ENCODE measurements around the gene LAMC3.

The LAMC3 gene

DNA sequence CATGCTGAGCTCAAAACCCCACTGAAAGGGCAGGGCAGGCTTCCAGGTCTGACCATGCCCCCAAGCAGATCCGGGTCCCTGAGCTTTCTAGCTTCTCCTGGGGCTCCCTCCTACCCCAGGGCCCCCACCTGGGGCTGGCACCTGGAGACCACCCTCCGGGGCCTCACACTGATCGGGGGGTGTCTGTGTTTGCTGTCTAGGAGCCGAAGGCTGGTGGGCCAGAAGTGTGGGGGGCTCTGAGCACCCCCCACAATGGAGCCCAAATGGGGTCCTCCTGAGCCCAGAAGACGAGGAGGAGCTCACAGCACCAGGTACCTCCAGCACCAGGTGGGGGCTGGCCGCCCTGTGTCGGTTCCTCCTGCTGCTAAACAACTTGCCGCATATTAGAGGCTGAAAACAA, 39.8 kb downstream of the LAMC3 start:
- no peak for DNase-seq

DNA sequence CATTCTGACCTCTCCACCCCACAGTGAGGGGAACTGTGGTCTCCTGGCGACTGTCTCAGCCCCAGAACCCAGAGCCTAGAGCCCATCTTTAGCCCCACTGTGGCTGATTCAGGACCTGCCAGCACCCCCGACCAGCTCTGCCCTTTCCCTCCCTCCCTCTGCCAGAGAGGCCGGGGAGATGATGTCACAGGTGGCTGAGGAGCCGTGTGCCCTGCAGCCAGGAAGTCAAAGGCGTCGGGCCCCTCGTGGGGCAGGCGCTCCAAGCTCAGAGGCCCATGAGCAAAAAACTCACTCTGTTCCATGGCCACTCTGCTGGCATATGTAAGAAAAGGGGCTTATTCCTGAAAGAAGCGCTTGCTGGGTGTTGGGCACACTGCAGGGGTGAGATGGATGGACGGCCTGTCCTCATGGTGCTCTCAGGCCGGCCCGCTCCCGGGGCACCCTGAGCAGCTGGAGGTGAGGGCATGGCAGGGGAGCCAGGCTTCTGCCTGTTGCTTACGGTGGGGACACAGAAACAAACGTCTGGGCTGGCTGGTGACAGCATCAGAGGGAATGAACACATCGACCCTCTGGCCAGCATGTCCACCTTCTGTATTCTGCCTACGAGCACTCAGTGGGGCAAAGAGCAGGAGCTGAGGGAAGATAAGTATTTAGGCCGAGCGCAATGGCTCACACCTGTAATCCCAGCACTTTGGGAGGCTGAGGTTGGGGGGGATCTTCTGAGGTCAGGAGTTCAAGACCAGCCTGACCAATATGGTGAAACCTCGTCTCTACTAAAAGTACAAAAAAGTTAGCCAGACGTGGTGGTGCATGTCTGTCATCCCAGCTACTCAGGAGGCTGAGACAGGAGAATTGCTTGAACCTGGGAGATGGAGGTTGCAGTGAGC, 41.1 kb downstream of the LAMC3 start:
- DNase-seq, result no peak

DNA sequence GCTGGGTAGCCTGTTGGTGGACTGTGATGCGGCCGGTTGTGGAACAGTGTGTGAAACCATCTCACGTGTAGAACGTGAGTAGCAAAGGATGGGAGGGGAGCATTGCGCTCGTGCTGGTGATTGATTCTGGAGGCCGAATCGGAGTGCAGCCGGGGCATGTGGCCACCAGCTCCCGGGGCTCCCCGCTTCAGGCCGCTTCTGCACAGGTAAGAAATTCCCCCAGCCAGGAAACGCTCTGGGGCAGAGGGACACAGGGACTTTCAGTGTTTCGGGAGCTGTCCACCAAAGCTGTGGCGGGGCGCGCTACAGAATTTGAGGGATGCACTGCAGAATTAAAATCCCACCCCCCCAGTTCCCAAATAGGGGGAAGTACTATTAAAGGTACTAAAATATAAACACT, 41.9 kb downstream of the LAMC3 start:
- DNase-seq, result no peak

DNA sequence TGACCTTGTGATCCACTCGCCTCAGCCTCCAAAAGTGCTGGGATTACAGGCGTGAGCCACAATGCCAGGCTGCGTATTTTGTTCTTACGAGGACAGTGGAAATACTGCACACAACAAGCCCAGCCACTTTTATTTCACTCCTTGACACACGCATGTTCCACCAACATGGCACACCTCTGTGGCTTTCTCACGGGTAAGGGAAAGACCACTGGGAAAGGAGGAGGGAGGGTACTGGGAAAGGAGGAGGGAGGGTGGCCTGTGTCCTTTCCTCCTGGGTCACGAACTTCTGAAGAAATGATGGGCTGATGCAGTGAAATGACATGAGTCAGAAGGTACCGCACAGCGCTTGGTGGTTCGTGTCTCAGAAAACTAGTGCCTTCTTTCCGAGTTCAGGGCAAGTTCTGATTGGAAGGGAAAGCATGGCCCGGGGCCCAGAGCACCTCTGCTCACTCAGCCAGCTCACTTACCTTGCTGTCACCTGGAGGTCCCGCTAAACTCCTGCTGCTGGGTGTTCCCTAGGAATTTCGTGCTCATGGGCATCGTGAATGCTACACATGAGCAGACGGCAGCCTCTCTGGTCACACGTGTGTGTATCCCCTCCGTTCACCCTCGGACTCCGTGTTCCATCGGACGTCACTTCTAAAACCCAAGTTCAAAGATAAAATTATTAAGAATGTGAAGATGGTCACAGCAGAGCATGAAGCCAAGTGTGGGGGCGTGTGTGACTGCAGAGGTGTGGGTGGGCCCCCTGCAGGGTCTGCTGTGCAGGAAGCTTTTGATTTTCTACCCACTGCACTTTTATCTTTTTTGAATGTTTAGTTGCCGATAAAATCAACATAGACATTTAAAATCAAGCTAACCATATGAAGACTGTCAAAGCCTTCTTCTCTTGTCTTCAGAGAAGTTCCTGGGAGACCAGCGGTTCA, 42.9 kb downstream of the LAMC3 start:
- no peak for DNase-seq

DNA sequence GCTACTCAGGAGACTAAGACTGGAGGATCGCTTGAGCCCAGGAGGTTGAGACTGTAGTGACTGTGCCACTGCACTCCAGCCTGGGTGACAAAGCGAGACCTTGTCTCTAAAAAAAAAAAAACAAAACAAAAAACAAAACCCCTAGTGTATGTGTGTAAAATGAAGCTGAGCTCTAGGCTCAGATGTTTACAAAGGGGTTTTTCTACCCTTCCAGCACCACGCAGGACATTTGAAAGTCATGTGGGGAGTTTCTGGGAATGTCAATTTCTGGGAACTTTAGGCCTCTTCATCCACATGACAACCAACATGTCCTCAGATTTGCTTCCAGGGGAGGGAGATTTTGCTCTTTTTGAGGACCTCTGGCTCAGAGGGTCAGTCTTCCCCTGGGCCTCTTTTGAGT, 44.9 kb downstream of the LAMC3 start:
- DNase-seq, result no peak

DNA sequence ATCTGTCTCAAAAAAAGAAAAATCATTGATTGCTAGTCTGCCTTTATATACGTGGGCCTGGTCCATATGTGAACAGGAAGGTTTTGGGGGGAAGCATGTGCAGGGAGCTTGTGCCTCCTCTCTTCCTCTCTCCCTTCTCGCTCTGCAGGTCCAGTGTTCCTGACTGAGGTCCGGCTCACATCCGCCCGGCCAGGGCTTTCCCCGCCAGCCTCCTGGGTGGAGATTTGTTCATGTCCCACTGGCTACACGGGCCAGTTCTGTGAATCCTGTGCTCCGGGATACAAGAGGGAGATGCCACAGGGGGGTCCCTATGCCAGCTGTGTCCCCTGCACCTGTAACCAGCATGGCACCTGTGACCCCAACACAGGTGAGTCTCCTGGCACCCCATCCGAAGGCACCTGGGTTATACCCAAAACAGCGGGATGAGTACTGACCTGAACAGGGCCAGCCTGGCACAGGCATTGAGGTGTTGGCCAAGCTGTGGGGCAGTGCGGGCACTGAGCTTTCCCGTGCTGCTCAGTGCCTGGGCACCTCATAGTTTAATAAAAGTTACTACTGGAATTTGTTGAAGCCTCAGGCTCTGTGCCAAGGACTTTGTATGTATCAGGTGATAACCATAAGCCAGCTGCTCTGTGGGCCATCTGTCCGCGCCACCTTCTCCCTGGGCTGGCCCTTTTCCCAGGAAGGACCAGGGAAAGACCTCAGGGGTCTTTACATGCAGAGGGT, 48.0 kb downstream of the LAMC3 start:
- no peak for DNase-seq

DNA sequence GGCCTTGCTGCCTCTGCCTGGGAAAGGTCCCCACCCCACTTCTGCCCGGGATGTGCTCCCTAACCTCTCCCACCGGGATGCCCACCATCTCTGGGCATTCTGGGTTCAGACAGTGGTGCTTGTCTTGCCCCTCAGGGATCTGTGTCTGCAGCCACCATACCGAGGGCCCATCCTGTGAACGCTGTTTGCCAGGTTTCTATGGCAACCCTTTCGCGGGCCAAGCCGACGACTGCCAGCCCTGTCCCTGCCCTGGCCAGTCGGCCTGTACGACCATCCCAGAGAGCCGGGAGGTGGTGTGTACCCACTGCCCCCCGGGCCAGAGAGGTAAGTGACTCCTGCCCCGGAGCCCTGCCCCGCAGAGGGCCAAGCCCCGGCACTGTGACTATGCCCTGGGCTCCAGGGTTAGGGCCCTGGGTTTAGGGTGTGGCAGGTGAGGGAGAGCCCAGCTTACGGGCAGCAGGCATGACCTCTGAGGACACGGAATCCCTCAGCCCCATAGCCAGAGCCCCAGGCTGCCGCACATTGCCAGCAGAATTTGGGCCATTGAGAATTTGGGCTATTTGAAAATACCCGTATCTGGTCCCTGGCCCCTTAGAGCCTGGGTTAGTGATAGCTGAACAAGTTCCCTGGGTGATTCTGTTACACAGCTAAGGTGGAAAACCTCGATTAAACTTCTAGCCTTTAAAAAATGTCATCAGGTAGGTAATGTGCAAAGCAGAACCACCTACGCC, 52.1 kb downstream of the LAMC3 start:
- no peak for DNase-seq

DNA sequence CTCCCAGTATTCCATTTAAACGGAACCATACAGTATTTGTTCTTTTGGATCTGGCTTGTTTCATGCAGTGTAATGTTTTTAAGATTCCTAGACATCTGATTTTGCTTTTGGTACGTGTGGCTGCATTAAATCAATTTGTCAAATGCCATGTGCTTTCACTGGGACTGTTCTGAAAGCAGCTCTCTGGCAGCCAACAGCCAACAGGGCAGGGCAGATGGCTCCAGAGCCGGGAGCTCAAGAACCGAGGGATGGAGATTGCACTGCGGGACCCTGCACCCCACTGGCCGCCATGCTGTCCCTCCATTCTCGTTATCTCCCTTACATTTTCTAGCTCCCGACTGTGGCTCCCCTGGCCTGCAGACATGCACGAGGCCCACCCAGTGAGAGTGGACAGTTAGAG, 54.0 kb downstream of the LAMC3 start:
- no peak for DNase-seq

DNA sequence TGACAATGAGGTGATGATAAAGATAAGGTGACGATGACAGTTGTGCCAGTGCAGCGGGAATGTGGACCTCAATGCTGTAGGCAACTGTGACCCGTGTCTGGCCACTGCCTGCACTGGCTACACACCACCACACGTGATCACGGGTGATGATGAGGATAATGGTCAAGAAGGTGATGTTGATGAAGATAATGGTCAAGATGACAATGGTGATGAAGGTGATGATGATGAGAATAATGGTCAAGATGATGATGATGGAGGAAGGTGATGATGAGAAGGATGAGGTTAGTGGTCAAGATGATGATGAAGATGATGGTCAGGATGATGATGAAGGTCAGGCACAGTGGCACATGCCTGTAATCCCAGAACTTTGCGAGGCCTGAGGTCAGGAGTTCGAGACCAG, 56.6 kb downstream of the LAMC3 start:
- DNase-seq, result no peak

DNA sequence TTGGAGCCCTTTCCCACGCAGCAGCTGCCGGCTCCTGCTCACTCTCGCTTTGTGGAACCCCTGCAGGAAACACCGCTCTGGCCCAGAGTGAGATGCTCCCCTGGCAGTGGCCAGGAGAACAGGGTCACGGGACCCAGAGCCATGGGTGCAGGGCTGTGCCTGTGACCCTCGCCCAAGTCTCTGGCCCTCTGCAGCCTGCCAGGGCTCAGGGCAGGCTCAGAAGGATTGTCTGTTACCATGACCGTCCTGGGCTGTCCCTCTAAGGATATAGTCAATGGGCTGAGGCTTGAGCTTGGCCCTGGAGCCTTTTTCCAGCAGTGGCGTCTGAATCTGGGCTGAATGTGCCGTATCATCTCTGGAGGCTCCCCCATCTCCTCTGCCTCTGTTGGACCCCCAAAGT, 58.7 kb downstream of the LAMC3 start:
- DNase-seq, result no peak

DNA sequence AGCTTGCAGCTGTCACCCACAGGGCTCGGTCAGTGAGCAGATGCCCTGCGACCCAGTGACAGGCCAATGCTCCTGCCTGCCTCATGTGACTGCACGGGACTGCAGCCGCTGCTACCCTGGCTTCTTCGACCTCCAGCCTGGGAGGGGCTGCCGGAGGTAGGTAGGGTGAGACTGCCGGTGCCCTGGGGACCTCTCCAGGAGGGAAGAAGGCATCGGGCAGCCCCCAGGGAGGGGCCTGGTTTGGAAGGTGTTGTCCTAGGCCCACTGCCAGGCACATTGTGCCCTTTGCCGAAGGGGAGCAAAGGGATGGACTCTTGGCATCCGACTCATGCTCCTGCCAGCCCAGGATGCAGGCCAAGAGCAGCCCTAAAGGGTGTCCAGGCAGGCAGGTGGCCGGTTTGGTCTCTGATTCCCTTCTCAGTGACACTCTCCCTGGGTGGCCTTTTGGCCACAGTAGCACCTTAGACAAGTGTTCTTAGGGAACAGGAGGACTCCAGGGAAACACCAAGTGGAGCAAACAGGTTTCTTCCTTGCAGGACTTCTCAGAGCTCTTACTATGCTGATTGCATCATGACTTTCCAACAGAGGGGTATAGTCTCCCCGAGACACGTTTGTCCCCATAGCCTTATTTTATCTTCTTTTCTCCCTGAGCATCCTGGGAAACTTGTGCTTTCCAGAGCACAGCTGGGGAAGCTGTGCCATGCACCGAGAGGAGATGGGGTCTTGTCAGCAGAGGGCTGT, 59.3 kb downstream of the LAMC3 start:
- DNase-seq, result no peak

DNA sequence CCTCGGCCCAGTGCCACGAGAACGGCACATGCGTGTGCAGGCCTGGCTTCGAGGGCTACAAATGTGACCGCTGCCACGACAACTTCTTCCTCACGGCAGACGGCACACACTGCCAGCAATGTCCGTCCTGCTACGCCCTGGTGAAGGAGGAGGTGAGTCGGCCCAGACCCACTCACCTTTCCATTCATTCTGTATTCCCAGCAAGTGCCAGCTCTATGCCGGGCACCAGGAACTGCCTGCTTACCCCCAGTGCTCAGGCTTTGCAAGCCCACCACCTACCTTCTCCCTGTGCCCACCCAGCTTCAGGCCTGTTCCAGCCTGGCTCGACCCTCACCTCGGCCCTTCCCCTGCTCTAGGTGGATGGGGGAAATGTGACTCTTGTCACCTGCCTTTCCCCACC, 60.7 kb downstream of the LAMC3 start:
- no peak for DNase-seq

DNA sequence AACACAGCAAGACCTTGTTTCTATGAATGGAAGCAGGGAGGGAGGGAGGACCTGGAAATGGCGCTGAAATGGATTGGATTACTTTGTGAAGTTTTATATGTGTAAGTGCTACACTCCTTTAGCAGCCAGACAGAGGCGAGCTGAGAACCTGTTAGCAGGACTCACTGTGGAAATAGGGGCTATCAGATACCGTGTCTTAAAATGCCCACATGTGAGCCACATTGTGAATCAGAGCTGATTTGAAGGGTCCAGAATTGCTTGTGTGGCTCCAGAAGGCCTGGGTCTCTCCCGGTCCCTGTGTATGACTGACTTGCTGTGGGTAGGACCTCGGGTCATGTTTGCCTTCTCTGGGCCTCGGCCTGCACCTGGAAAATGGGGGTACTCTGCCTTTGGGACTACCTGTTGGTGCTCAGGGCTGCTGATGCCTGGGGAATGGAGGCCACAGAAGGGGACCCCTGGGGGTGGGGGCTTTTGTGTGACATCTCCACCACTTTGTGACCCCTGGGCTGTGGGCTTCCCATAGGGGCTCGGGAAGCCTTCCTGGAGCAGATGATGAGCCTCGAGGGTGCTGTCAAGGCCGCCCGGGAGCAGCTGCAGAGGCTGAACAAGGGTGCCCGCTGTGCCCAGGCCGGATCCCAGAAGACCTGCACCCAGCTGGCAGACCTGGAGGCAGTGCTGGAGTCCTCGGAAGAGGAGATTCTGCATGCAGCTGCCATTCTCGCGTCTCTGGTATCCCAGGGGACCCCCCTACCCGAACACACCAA, 63.3 kb downstream of the LAMC3 start:
- DNase-seq, result no peak

DNA sequence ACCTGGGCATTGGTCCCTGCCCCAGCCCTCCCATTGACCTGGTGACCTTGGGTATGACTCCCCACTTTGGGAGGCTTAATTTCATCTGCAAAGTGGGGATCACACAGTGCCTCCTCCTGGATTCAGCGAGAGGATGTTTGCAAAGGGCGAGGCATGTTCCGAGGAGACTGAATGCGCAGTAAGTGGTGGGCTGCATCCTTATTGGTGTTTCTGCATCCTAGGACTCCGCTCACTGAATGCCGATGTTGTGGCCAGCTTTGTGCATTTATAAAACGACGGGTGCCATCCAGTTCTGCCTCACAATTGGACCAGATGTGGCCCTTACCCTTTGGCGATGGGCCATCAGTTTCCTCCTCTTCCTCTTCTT, 63.9 kb downstream of the LAMC3 start:
- DNase-seq, result no peak

DNA sequence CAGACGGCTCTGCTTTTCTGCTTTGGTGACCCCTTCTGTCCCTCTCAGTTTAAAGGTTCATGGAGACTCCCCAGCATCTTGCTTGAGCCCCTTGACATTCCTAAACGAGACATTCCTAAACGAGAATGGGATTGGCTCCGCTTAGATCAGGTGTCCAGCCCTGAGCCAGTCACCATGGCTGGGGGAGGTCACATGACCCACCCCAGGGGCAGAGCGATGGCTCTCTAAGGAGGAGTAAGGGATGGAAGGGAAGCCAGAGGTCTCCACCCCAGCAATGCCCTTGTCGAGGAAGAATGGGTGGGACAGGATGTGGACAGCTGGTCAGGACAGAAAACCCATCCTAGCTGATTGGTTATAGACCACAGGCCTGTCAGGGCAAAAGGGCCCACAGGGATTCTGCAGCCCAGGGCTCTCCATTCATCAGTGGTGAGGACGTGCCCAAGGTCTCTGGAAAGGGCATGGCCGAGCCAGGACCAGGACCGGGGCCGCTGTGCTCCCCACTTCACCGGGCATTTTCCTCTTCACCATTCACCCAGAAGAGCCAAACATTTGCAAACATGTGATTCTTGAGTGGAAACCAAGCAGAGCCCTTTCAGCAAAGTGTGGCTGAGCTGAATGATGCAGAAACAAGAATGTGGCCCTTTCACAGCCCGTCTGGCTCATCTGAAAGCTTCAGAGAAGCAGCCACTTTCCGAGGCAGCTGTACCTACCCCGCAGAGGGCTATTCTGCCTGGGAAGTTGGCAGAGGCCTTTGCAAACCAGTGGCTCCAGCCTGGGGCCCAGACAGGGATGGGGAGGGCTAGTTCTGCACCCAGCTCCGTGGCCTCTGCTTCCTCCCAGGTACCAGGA, 67.6 kb downstream of the LAMC3 start:
- DNase-seq, result no peak

DNA sequence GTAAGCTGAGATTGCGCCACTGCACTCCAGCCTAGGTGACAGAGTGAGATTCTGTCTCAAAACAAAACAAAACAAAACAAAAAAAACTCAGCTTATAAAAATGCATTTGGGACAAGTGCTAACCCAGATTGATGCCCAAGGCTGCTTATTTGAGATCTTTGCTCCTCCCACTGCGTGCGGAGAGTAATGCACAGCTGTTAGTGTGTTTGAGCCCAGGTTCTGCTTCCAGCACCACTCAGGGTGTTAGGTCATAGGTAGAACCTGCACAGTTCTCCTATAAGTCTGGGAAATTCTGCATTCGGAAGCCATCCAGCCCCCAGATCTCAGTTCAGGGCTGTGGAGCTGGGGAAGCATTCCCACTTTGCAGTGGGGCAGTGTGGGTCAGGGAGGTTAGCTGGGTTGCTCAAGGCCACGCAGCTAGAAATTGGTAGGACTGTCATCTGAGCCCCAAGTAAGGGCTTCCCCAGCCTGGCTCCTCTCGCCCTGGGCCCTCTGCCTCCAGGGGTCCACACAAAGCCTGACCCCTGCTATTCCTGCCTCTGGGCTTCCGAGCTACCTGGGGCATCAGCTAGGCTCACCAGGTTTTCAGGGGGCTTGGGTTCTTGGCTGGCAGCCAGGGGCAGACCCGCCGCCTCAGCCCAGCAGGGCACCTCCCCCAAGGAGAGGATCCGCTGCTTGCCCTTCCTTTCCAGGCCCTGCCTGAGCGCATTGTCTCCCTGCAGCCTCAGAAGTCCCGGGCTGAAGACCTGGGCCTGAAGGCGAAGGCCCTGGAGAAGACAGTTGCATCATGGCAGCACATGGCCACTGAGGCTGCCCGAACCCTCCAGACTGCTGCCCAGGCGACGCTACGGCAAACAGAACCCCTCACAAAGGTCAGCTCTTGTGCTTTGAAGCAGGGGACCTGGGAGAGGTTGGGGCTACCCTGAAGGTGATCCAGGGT, 69.7 kb downstream of the LAMC3 start:
- DNase-seq, result no peak

DNA sequence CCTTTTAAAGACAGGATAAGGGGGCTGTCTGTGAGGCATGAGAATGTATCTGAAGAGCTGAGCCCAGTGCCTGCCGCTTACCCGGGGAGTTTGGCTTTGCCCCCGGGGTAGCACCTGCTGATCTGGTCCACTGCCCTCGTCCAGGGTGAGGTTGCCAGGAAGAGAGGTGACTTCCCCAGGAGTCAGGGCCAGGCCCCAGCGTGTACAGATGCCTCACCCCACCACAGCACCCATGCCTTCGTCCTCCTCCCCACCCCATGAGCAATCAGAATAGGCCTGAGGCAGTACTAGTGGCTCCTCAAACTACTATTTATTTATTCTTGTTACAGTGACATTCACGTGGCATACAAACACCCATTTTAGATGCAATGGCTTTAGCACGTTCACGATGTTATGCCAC, 71.6 kb downstream of the LAMC3 start:
- no peak for DNase-seq

DNA sequence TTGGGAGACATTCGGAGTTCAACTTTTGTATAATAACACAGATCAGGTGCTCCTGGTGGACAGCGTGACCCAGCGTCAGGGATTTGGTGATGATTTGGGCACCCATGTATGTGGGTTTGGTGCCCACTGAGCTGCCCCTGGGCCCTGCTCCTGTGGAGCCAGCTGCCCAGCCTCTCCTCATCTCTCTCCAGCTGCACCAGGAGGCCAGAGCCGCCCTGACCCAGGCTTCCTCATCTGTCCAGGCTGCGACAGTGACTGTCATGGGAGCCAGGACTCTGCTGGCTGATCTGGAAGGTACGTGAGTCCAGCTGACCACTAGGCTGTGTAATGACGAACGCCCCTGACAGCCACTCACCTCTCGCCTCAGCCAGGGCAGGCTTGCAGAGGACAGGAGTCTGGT, 72.9 kb downstream of the LAMC3 start:
- DNase-seq, result no peak
